ENCODE measurements around the gene GEMIN5. TPM values are rescaled to one million over a fixed set of nuclear protein-coding genes. Genes with fewer than 3 reads are reported as not detected.

GEMIN5 gene
- total RNA-seq, 1 donor from 2014 or later = 12.5 TPM

DNA sequence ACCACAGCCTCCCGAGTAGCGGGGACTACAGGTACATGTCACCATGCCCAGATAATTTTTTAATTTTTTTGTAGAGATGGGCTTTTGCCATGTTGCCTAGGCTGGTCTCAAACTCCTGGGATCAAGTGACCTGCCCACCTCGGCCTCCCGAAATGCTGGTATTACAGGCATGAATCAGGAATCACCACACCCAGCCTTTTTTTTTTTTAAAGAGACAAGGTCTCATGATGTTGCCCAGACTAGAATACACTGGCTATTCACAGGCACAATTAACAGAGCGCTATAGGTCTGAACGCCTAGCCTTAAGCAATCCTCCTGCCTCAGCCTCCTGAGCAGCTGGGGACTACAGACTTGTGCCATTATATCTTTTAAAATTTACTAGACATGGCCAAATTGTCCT lies 36.1 kb downstream of the GEMIN5 start:
- no peak overlapping the region for H3K4me3 Mint-ChIP-seq (ENCODE audit: unreplicated experiment)
- no peak for TF ChIP-seq CTCF (IDR thresholded peaks at IDR 0.05)

GRCh38 chr5:154901276-154901675 lies 36.7 kb downstream of the GEMIN5 start:
- H3K27ac Mint-ChIP-seq (ENCODE audit: unreplicated experiment) = no peak overlapping the region

More for the DNA sequence above, 36.1 kb downstream of the GEMIN5 start:
- Mint-ChIP-seq H3K27ac (ENCODE audit: unreplicated experiment) (no peak overlapping the region), H3K27me3 (ENCODE audit: low read depth) (no peaks in the 10 kb centered on the region), H3K4me1 (ENCODE audit: low read depth) (peaks cover 10% of the 10 kb centered on the region), H3K9me3 (ENCODE audit: low read depth) (no peaks in the 10 kb centered on the region), H3K36me3 (ENCODE audit: low read depth) (peaks cover 34% of the 10 kb centered on the region)
- DNase-seq (ENCODE audit: low spot score) = no peak

GRCh38 chr5:154900066-154900465 lies 37.9 kb downstream of the GEMIN5 start:
- no peaks in the 10 kb centered on the region for H3K9me3 Mint-ChIP-seq (ENCODE audit: low read depth)
- H3K36me3 Mint-ChIP-seq (ENCODE audit: low read depth) = peaks cover 46% of the 10 kb centered on the region
- H3K4me1 Mint-ChIP-seq (ENCODE audit: low read depth) = peaks cover 10% of the 10 kb centered on the region
- H3K27ac Mint-ChIP-seq (ENCODE audit: unreplicated experiment) = no peak overlapping the region
- no peaks in the 10 kb centered on the region for H3K27me3 Mint-ChIP-seq (ENCODE audit: low read depth)
- no peak for DNase-seq (ENCODE audit: low spot score)
- TF ChIP-seq CTCF (IDR thresholded peaks at IDR 0.05) = no peak
- no peak overlapping the region for H3K4me3 Mint-ChIP-seq (ENCODE audit: unreplicated experiment)

More at GRCh38 chr5:154901276-154901675, 36.7 kb downstream of the GEMIN5 start:
- H3K27me3 Mint-ChIP-seq (ENCODE audit: low read depth) = no peaks in the 10 kb centered on the region
- TF ChIP-seq CTCF (IDR thresholded peaks at IDR 0.05) = no peak
- H3K9me3 Mint-ChIP-seq (ENCODE audit: low read depth) = no peaks in the 10 kb centered on the region
- H3K36me3 Mint-ChIP-seq (ENCODE audit: low read depth) = peaks cover 36% of the 10 kb centered on the region
- H3K4me3 Mint-ChIP-seq (ENCODE audit: unreplicated experiment) = no peak overlapping the region
- H3K4me1 Mint-ChIP-seq (ENCODE audit: low read depth) = peaks cover 10% of the 10 kb centered on the region
- DNase-seq (ENCODE audit: low spot score) = no peak

- H3K36me3 Mint-ChIP-seq (ENCODE audit: low read depth) = peaks cover 44% of the 10 kb centered on the region
- no peak overlapping the region for H3K4me3 Mint-ChIP-seq (ENCODE audit: unreplicated experiment)
- no peak for DNase-seq (ENCODE audit: low spot score)
- peaks cover 10% of the 10 kb centered on the region for H3K4me1 Mint-ChIP-seq (ENCODE audit: low read depth)
- H3K27ac Mint-ChIP-seq (ENCODE audit: unreplicated experiment) = no peak overlapping the region
- H3K27me3 Mint-ChIP-seq (ENCODE audit: low read depth) = no peaks in the 10 kb centered on the region
- no peaks in the 10 kb centered on the region for H3K9me3 Mint-ChIP-seq (ENCODE audit: low read depth)
- no peak for TF ChIP-seq CTCF (IDR thresholded peaks at IDR 0.05)
Measured at GRCh38 chr5:154899151-154899816, 38.7 kb downstream of the GEMIN5 start.

DNA sequence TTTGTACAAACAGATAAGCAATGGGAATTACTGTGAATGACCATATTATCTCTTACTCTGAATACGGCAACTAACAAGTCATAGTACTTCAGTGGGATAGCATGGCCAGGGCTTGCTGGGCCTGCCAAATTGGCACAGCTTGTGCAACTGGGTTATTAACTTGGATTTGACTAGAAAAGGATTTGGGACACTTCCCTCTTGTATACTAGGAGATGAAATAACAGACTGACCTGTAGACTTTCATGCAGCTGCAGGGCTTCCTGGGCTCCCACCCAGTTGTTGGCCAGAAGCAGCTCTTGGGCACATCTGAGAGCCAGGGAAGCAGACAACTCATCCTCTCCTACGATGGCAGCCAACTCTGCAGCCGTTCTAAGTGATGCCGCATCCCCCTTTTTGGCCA lies 39.8 kb downstream of the GEMIN5 start:
- Mint-ChIP-seq H3K27me3 (ENCODE audit: low read depth) (no peaks in the 10 kb centered on the region), H3K36me3 (ENCODE audit: low read depth) (peaks cover 43% of the 10 kb centered on the region), H3K27ac (ENCODE audit: unreplicated experiment) (no peak overlapping the region), H3K9me3 (ENCODE audit: low read depth) (no peaks in the 10 kb centered on the region), H3K4me3 (ENCODE audit: unreplicated experiment) (no peak overlapping the region), H3K4me1 (ENCODE audit: low read depth) (peaks cover 10% of the 10 kb centered on the region)
- no peak for TF ChIP-seq CTCF (IDR thresholded peaks at IDR 0.05)
- DNase-seq (ENCODE audit: low spot score) = no peak

Data from chondrocyte (in vitro differentiated cells).